ENCODE results near the gene AKR7A2. TPM values are rescaled to one million over a fixed set of nuclear protein-coding genes. Genes with fewer than 3 reads are reported as not detected.

The AKR7A2 gene
- total and polyA plus RNA-seq, 2 experiments from 2014 or later = 20.8 to 53.6 TPM

DNA sequence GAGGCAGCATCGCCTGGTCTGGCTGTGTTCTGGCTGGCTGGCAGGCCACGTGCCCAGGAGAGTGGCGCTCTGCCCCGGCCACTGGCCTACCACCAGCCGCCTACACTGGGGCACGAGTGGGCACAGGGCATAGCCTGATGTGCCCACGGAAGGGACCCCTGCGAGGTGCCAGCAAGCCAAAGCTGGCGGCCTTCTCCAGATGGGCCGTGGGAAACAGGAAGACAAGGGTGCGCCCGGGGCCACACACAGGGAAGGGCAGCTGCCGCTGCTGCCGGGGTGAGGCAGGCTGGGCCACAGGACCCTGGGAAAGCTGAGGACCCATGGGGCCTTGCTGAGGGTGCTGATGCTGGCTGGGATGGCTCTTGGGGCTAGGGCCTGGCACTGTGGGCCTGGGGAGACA, 40.9 kb upstream of the AKR7A2 start:
- ATAC-seq (no peak), DNase-seq (ENCODE audit: low spot score) (no peak)
- H3K27me3 Mint-ChIP-seq (ENCODE audit: insufficient read depth, low read depth, poor library complexity) = peaks cover 22% of the 10 kb centered on the region
- no peaks in the 10 kb centered on the region for H3K9me2 ChIP-seq (ENCODE audit: insufficient read depth)
- H3K27me3 ChIP-seq (ENCODE audit: insufficient read depth) = no peaks in the 10 kb centered on the region
- peak overlapping the region; percentile 70; the same call in 1 of the 2 replicates for H3K27ac Mint-ChIP-seq
- TF ChIP-seq CTCF (conservative IDR thresholded peaks at IDR 0.05; ENCODE audit: low read depth in 2 of 2) (no peak), CREB1 (CRISPR knock-in tag; IDR thresholded peaks at IDR 0.05; ENCODE audit: low read depth) (no peak), ZNF331 (CRISPR knock-in tag; IDR thresholded peaks at IDR 0.05; ENCODE audit: low read depth) (no peak), ZNF462 (CRISPR knock-in tag; IDR thresholded peaks at IDR 0.05) (no peak), EZH2phosphoT487 (IDR thresholded peaks at IDR 0.05; ENCODE audit: unreplicated experiment) (no peak), REST (IDR thresholded peaks at IDR 0.05; ENCODE audit: unreplicated experiment) (no peak), NANOG (IDR thresholded peaks at IDR 0.05; ENCODE audit: borderline replicate concordance) (no peak), EZH2 (IDR thresholded peaks at IDR 0.05; ENCODE audit: low read depth, unreplicated experiment) (no peak), ZNF114 (CRISPR knock-in tag; IDR thresholded peaks at IDR 0.05) (no peak), STAT1 (IDR thresholded peaks at IDR 0.05; ENCODE audit: unreplicated experiment) (no peak), POLR2AphosphoS5 (IDR thresholded peaks at IDR 0.05; ENCODE audit: low read depth) (no peak), JUNB (IDR thresholded peaks at IDR 0.05; ENCODE audit: unreplicated experiment) (no peak)
- TF ChIP-seq, protein P1, sequence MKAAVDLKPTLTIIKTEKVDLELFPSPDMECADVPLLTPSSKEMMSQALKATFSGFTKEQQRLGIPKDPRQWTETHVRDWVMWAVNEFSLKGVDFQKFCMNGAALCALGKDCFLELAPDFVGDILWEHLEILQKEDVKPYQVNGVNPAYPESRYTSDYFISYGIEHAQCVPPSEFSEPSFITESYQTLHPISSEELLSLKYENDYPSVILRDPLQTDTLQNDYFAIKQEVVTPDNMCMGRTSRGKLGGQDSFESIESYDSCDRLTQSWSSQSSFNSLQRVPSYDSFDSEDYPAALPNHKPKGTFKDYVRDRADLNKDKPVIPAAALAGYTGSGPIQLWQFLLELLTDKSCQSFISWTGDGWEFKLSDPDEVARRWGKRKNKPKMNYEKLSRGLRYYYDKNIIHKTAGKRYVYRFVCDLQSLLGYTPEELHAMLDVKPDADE (IDR thresholded peaks at IDR 0.05) = no peak
- H4K20me1 ChIP-seq (replicated peaks; ENCODE audit: insufficient read depth) = peaks cover 26% of the 10 kb centered on the region
- H3K4me3 Mint-ChIP-seq = no peak overlapping the region
- H3K36me3 ChIP-seq (ENCODE audit: insufficient read depth) = 0 out of 2 replicates have a peak, but pooled peaks cover 5% of the 10 kb centered on the region
- H3K4me1 ChIP-seq (ENCODE audit: insufficient read depth) = peaks cover 16% of the 10 kb centered on the region
- no peak overlapping the region for H2AFZ ChIP-seq
- peaks cover 35% of the 10 kb centered on the region for H3K4me1 Mint-ChIP-seq
- H3K4me2 ChIP-seq = peak overlapping the region; percentile 9
- 0 out of 2 replicates have a peak, but pooled peaks cover 11% of the 10 kb centered on the region for H3F3A ChIP-seq (replicated peaks; ENCODE audit: low read depth)
- H3K79me2 ChIP-seq (replicated peaks; ENCODE audit: insufficient read depth) = peaks cover 7% of the 10 kb centered on the region; the same call in 1 of the 2 replicates
- no peaks in the 10 kb centered on the region for H3K9me3 Mint-ChIP-seq
- peaks cover 60% of the 10 kb centered on the region for H3K36me3 Mint-ChIP-seq (ENCODE audit: low read depth)
- no peak overlapping the region for H3K27ac ChIP-seq (ENCODE audit: low read depth)
- no peak overlapping the region for H3K4me3 ChIP-seq
